OCI-LY7 (cell line): Measurements from ENCODE around the gene IRF2.

ENCODE experiments used
- EZH2phosphoT487 ChIP-seq: fragments of 200-600 bp; sonication (generic); IDR thresholded peaks from 2 replicates; pipeline ENCODE4 v1.6.1; 2018; ENCODE audit warnings: low read depth, borderline replicate concordance, mild to moderate bottlenecking, mixed run types, antibody characterized with exemption, low read length, moderate library complexity, mixed read lengths
- TF ChIP-seq, protein P1 (sequence below): fragments of 200-600 bp; sonication (generic); conservative IDR thresholded peaks from 2 replicates; pipeline ENCODE4 v1.5.1; 2014; ENCODE audit warnings: mild to moderate bottlenecking, antibody characterized with exemption, low read length, moderate library complexity, mixed read lengths

DNA sequence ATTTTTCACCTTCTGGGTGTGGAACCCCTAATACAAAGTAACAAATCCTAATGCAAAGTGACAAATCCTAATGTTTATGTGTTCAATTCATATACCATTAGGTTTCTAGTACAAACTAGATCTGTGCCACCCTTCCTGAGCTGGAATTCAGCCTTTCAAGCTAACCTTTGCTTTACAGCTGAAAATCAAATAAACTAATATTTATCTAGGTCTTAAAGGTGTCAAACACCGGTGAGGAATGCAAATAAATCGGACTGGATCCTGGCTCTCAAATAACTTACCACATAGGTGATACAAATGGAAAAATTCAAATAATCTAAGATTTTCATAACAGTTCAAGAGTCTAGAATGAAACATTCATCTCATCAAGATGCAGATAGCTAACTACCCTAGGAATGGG lies 11.6 kb downstream of the IRF2 start:
- TF ChIP-seq, protein P1, sequence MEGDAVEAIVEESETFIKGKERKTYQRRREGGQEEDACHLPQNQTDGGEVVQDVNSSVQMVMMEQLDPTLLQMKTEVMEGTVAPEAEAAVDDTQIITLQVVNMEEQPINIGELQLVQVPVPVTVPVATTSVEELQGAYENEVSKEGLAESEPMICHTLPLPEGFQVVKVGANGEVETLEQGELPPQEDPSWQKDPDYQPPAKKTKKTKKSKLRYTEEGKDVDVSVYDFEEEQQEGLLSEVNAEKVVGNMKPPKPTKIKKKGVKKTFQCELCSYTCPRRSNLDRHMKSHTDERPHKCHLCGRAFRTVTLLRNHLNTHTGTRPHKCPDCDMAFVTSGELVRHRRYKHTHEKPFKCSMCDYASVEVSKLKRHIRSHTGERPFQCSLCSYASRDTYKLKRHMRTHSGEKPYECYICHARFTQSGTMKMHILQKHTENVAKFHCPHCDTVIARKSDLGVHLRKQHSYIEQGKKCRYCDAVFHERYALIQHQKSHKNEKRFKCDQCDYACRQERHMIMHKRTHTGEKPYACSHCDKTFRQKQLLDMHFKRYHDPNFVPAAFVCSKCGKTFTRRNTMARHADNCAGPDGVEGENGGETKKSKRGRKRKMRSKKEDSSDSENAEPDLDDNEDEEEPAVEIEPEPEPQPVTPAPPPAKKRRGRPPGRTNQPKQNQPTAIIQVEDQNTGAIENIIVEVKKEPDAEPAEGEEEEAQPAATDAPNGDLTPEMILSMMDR: no peak
- no peak for TF ChIP-seq EZH2phosphoT487
